ENCODE measurements around the gene PNPLA6.

The PNPLA6 gene

DNA sequence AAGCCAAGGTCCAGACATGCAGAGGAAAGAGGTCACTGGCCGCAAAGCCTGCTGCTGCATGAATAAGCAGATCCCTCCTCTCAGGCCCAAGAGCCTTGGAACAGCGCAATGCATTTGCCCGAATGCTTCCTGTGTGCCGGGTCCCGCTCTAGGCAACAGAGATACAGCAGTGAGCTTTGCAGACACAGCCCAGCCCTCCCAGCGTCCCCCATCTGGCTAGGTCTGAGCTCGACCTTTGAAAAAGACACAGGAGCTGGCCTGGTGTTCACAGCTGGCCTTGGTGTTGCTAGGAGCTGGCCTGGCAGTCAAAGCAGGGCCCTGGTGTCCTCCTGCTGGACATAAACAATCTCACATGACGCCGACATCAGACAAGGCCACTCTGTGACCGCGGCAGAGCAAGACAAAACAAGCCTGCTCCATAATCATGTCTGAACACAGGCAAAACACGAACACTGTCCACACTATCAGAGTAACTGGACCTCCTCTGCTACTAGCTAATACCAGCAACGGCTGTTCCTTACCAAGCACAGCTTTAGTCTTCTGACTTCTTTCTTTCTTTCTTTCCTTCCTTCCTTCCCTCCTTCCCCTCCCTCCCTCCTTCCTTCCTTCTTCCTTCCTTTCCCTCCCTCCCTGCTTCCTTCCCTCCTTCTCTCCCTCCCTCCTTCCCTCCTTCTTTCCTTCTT is 41.0 kb upstream of the PNPLA6 start:
- peak overlapping the region; percentile 42 to 79 for H3K27ac ChIP-seq
- no peak for DNase-seq (ENCODE audit: low spot score)
- TF ChIP-seq, protein P1, sequence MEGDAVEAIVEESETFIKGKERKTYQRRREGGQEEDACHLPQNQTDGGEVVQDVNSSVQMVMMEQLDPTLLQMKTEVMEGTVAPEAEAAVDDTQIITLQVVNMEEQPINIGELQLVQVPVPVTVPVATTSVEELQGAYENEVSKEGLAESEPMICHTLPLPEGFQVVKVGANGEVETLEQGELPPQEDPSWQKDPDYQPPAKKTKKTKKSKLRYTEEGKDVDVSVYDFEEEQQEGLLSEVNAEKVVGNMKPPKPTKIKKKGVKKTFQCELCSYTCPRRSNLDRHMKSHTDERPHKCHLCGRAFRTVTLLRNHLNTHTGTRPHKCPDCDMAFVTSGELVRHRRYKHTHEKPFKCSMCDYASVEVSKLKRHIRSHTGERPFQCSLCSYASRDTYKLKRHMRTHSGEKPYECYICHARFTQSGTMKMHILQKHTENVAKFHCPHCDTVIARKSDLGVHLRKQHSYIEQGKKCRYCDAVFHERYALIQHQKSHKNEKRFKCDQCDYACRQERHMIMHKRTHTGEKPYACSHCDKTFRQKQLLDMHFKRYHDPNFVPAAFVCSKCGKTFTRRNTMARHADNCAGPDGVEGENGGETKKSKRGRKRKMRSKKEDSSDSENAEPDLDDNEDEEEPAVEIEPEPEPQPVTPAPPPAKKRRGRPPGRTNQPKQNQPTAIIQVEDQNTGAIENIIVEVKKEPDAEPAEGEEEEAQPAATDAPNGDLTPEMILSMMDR (IDR thresholded peaks at IDR 0.05) = no peak
- peak overlapping the region; percentile 11 for H3K4me3 ChIP-seq

DNA sequence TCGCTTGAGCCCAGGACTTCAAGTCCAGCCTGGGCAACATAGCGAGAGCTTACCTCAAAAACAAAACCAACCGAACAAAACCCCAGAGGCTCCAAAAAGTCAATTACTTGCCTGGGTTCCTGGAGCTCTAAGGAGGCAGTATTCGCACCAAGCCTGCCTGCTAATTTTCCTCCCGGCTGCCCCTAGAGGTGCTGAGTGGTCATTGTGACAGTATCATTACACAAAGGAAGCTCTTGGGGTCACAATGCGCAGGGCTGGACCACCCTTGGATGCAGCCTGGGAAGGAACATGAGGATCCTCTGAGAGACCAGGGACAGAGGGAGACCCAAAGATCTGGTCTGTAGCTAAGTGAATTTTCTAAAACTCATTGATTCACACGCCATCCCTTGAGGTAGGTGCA is 38.2 kb upstream of the PNPLA6 start:
- TF ChIP-seq, protein P1 (IDR thresholded peaks at IDR 0.05) = no peak
- no peak for DNase-seq (ENCODE audit: low spot score)
- H3K4me3 ChIP-seq = no peak overlapping the region
- no peak overlapping the region for H3K27ac ChIP-seq

DNA sequence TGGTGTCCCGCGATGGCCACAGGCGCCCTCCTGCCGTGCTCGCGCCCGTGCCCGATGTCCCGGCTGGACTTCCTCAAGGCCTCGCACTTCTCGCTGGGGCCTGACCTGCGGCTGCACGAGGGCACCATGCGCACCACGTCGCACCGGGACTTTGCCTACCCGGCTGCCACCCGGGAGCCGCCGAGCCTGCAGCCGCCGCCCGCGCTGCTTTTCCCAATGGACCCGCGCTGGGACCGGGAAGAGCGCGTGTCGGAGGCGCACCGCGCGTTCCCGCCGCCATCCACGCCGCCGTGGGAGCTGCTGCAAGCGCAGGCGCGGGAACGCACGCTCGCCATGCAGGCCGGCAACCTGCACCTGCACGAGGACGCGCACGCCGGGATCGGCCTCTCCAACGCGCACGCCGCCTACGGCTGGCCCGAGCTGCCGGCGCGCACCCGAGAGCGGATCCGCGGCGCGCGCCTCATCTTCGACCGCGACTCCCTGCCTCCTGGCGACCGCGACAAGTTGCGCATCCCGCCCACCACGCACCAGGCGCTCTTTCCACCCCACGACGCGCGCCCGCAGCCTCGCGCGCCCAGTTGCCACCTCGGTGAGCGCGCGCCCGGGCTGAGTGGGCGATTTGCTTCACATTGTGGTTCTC is 34.6 kb upstream of the PNPLA6 start:
- Histone ChIP-seq H3K4me3 (peak overlapping the region; percentile 74), H3K27ac (no peak overlapping the region)
- TF ChIP-seq, protein P1 (IDR thresholded peaks at IDR 0.05) = no peak
- no peak for DNase-seq (ENCODE audit: low spot score)

DNA sequence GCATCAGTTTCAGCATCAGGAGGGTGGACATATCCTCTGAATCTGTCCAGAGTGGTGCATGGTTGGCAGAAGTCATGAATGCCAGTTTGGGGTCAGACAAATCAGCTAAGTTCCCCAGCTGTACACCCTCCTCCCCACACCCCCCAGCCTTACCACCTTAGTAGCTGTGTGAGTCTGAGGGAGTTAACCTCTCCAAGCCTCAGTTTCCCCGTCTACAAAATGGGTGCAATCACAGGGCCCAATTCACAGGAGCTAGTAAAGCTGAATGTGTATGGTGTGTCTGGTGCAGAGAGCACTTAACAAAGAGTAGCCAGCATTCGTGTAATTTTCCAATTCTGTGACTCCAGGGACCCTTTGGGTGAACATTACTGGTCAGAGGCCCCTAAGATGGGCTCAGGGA is 33.0 kb upstream of the PNPLA6 start:
- TF ChIP-seq, protein P1 (IDR thresholded peaks at IDR 0.05) = no peak
- no peak overlapping the region for H3K27ac ChIP-seq
- DNase-seq (ENCODE audit: low spot score) = no peak
- H3K4me3 ChIP-seq = no peak overlapping the region

DNA sequence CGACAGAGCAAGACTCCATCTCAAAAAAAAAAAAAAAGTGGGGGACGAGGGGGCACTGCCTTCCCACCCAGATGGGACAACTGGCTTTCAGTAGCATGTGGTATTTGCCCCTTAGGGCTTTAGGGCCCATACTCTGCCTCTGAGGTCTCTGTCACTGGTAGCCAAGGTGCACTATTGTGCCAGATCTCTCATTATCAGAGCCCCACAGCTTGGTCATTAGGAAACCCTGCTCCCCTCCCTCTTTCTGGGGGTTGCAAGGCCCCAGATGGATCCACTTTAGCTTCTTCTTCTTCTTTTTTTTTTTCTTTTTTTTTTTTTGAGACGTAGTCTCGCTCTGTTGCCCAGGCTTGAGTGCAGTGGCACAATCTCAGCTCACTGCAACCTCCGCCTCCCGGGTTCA is 30.8 kb upstream of the PNPLA6 start:
- DNase-seq (ENCODE audit: low spot score) = no peak
- Histone ChIP-seq H3K27ac (no peak overlapping the region), H3K4me3 (no peak overlapping the region)
- TF ChIP-seq, protein P1 (IDR thresholded peaks at IDR 0.05) = no peak

DNA sequence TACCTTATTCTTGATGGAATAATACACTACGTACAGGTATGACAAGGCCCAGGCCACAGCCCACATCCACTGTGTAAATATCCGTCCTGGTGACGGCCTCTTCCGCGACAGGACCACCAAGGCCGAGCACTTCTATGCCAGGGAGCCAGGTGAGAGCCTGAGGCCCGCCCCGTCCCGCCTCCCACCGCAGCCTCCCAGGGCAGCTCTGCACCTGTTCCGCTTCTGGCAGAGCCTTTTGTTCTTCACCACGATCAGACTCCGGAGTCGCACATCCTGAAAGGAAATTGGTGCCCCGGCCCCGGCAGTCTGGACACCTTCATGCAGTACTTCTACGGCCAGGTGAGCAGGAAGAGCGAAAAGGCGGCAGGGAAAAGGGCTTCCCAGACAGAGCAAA is 30.2 kb upstream of the PNPLA6 start:
- TF ChIP-seq, protein P1 (IDR thresholded peaks at IDR 0.05) = no peak
- DNase-seq (ENCODE audit: low spot score) = no peak
- H3K4me3 ChIP-seq = no peak overlapping the region
- H3K27ac ChIP-seq = no peak overlapping the region
